Measurements from ENCODE around the gene CUL1.

DNA sequence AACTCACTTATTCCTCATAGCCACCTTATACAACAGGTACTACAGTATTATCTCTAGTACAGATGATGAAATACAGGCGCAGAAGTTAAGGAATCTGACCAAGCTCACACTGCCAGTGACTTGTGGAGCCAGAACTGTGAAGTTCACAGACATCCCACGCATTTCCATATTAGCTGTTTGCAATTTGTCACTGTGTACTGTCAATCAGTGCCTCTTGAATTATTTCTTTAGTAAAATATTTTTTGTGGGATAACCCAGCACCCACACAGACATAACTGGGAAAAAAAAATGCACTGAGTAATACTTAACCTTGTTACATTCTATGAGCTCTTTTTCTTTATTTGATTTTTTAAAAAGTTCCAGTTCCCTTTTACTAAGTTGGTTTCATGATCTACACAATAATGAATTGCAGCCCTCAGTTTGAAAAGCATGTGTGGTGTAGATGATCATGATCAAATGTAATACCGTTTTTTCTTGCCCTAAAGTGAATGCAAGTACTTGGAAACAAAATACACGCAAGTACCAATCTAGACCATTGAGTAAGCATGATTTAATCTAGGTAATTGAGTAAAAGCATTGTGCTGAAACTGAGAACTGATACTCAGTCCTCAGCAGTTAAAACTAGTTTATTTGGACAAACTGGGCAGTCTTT, 14.1 kb downstream of the CUL1 start:
- TF ChIP-seq CTCF (IDR thresholded peaks at IDR 0.05) (no peak), POLR2A (IDR thresholded peaks at IDR 0.05; ENCODE audit: low read depth) (no peak), POLR2AphosphoS5 (IDR thresholded peaks at IDR 0.05) (no peak)

Data from esophagus muscularis mucosa (tissue), 3 donors.